PFSK-1 (cell line): ENCODE measurements around the gene CIAO3.

ENCODE experiments used
- FOXP2 ChIP-seq: optimal IDR thresholded peaks from 2 replicates; pipeline ENCODE3; 2011; ENCODE audit warnings: borderline replicate concordance, control low read depth, inconsistent platforms; ENCODE audit not compliant: insufficient read depth; ENCODE audit errors: extremely low read length, extremely low read depth
- REST ChIP-seq, 2 experiments: IDR thresholded peaks; 2 replicates each; pipeline versions ENCODE4 v1.6.1 to v1.8.0; 2011 to 2012; ENCODE audit warnings: low read depth in 2 of 2, low read length in 2 of 2, control low read depth in 1 of 2, inconsistent platforms in 1 of 2, mild to moderate bottlenecking in 1 of 2, moderate library complexity in 1 of 2; ENCODE audit not compliant: insufficient read depth in 1 of 2
- TAF1 ChIP-seq: IDR thresholded peaks from 2 replicates; pipeline ENCODE4 v1.6.1; 2012; ENCODE audit warnings: low read length, control low read depth, borderline replicate concordance; ENCODE audit not compliant: insufficient read depth

GRCh38 chr16:683396-684070 is 57.3 kb downstream of the CIAO3 start:
- TF ChIP-seq FOXP2 (no peak), TAF1 (no peak), REST (IDR thresholded peaks at IDR 0.05; ENCODE audit: insufficient read depth in 1 of 2, low read depth in 2 of 2, low read length in 2 of 2) (no peak)
